Psoas muscle (tissue), 8 donors: Measurements from ENCODE around the gene CYP2W1. TPM values are rescaled to one million over a fixed set of nuclear protein-coding genes. Genes with fewer than 3 reads are reported as not detected.
A peak's percentile ranks its signal among the peaks of the same experiment; 100 is the strongest.

Source experiments
- ATAC-seq, 4 donors: fragments of 200-7000 bp; cut with Tn5 transposase; one replicate each; pipeline ENCODE4 v1.9.1; 2020; ENCODE audit warnings: moderate library complexity in 3 of 4, mild to moderate bottlenecking in 2 of 4
- DNase-seq, 2 donors: peaks; one replicate each; pipeline ENCODE4 v3.0.0-alpha.2; 2020
- H3K27ac ChIP-seq: fragments of 200-600 bp; one replicate; pipeline ENCODE4 v1.8.0; 2022
- H3K27me3 ChIP-seq, 3 donors: fragments of 200-600 bp in 1 of 3; one replicate each; pipeline versions ENCODE4 v1.6.1 to v1.8.0; 2013 to 2022; ENCODE audit warnings: low read length in 2 of 3, mild to moderate bottlenecking in 2 of 3, moderate library complexity in 1 of 3; ENCODE audit not compliant: insufficient read depth in 3 of 3
- H3K36me3 ChIP-seq, 2 donors: fragments of 200-600 bp in 1 of 2; one replicate each; pipeline versions ENCODE4 v1.6.1 to v1.8.0; 2013 to 2022; ENCODE audit warnings: low read depth in 1 of 2, mild to moderate bottlenecking in 1 of 2, moderate library complexity in 1 of 2; ENCODE audit not compliant: insufficient read depth in 1 of 2
- H3K4me1 ChIP-seq: fragments of 200-600 bp; one replicate; pipeline ENCODE4 v1.8.0; 2022
- H3K4me3 ChIP-seq: fragments of 200-600 bp; one replicate; pipeline ENCODE4 v1.8.0; 2022; ENCODE audit warnings: mild to moderate bottlenecking
- H3K9me3 ChIP-seq: fragments of 200-600 bp; one replicate; pipeline ENCODE4 v1.8.0; 2022
- WGBS, 3 donors: extraction: QIAGEN DNeasy Blood & Tissue Kit; methylation state at CpG; one replicate each; pipeline versions ENCODE4 v1.1.6 to v1.1.7; 2013; 5-methylcytosine and 5-hydroxymethylcytosine counted together
- intact Hi-C, 2 donors: fragments of 100-400 bp; cut with DNase I; formaldehyde crosslinking; loops; one replicate each; pipeline versions ENCODE4 v1.11.0 to v1.14.2; 2022
- polyA plus RNA-seq, 3 donors: library from polyadenylated mRNA; stranded (reverse); fragments of 200-250 nt; gene quantifications; one replicate each; pipeline ENCODE4 v1.2.3, GENCODE V29; 2013
- total RNA-seq, 4 donors: library from RNA; stranded (reverse); fragmentation: NEBNext Ultra II Directional in 2 of 4; extraction: Animal tissue kit (Norgen Biotek cat#: 25700) in 2 of 4; gene quantifications; one replicate each; pipeline versions ENCODE4 v1.2.1 to v1.2.4, GENCODE V29; 2021 to 2023
- TF ChIP-seq, protein P1 (sequence below): fragments of 200-600 bp; IDR thresholded peaks from one replicate; pipeline ENCODE4 v1.8.0; 2022; ENCODE audit warnings: antibody characterized with exemption
- donor health status: healthy with polysubstance abuse.
- donor health status: DM: no; HTN: no; CAD: no; lungs with moderate emphysema.
- donor health status: Bipolar disorder and iron deficiency.
- donor health status: healthy.
- donor health status: DM: yes; HTN: yes; CAD: no.
- donor health status: DM: no; HTN: no; CAD: no.
- donor health status: DM: no; HTN: no; CAD: no.
- donor health status: DM: yes; HTN: yes; CAD: no.

Gene CYP2W1
- total and polyA plus RNA-seq, 7 donors = not detected

DNA sequence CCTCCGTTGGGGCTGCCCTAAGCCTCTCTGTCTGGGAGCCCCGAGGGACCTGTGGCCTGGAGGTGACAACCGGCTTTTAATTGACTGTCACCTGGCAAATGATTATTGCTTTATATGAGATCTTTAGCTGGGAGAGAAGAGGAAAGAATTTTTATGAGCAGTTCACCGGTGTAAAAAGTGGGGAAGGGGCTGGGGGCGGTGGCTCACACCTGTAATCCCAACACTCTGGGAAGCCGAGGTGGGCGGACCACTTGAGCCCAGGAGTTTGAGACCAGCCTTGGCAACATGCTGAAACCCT, 5.0 kb upstream of the CYP2W1 start:
- Histone ChIP-seq H3K27me3 (peaks cover 0 to under 1% (median 0%) of the 10 kb centered on the region in 3 donors), H3K4me1 (peaks cover 16% of the 10 kb centered on the region), H3K4me3 (no peak overlapping the region), H3K9me3 (no peaks in the 10 kb centered on the region), H3K36me3 (peaks cover 0 to 4% of the 10 kb centered on the region in 2 donors), H3K27ac (no peak overlapping the region)
- ATAC-seq (no peak), DNase-seq (no peak)
- 60 to 67% (median 65%) methylated on average over 7 of the region's 7 CpGs for WGBS, 3 donors
- intact Hi-C loops = no loop called here
- TF ChIP-seq, protein P1, sequence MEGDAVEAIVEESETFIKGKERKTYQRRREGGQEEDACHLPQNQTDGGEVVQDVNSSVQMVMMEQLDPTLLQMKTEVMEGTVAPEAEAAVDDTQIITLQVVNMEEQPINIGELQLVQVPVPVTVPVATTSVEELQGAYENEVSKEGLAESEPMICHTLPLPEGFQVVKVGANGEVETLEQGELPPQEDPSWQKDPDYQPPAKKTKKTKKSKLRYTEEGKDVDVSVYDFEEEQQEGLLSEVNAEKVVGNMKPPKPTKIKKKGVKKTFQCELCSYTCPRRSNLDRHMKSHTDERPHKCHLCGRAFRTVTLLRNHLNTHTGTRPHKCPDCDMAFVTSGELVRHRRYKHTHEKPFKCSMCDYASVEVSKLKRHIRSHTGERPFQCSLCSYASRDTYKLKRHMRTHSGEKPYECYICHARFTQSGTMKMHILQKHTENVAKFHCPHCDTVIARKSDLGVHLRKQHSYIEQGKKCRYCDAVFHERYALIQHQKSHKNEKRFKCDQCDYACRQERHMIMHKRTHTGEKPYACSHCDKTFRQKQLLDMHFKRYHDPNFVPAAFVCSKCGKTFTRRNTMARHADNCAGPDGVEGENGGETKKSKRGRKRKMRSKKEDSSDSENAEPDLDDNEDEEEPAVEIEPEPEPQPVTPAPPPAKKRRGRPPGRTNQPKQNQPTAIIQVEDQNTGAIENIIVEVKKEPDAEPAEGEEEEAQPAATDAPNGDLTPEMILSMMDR = no peak

DNA sequence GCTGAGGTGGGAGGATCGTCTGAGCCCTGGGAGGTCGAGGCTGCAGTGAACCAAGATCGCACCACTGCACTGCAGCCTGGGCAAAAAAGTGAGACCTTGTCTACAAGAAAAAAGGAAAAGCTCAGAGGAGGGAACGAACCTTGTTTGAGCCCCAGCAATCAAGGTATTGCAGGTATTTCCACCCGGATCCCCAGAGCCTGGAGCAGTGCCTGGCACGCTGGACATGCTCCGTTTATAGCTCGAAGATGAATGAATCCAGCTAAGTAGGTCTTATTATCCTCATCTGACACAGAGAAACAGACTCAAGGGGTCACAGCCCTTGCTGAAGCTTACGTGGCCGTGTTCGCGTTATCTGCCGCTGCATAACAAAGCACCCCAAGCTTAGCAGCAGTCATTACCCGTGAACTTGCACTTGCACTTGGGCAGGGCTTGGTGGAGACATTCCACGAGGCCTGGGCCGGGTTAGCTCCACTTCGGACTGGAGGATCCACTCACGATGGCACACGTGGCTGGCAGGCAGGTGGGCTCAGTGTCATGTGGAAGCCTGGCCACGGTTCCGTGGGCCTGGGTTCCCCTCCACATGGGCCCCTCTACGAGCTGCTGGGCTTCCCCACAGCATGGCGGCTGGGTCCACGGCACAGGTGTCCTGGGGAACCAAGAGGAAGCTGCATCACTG, 4.4 kb upstream of the CYP2W1 start:
- ATAC-seq (no peak), DNase-seq (no peak)
- H3K36me3 ChIP-seq = no peaks in the 10 kb centered on the region
- no peak overlapping the region for H3K4me3 ChIP-seq
- intact Hi-C loops = no loop called here
- H3K4me1 ChIP-seq = peaks cover 10% of the 10 kb centered on the region
- WGBS, 3 donors = 85 to 90% (median 90%) methylated on average over 23 to 24 of the region's 24 CpGs
- TF ChIP-seq, protein P1 = no peak
- no peak overlapping the region for H3K27ac ChIP-seq
- H3K9me3 ChIP-seq = no peaks in the 10 kb centered on the region
- H3K27me3 ChIP-seq = peaks cover 0 to 6% (median 5%) of the 10 kb centered on the region in 3 donors

DNA sequence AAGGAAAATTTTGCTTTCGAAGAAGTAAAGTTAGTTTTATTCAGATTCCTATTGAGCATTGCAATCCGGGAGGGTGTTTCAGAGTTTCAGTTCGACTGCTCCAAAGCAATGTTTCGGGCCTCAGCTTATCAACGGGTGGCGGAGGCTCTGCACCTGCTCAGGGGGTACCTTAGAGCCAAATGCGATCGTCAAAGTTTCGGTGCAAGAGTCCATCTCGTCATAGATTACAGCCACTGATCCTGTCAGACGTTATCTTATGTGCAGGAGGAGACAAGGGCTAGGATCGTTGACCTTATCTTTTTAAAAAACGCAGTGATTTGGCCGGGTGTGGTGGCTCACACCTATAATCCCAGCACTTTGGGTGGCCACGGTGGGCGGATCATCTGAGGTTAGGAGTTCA, 3.8 kb upstream of the CYP2W1 start:
- DNase-seq = no peak
- 86 to 89% (median 89%) methylated on average over 16 of the region's 16 CpGs for WGBS, 3 donors
- Histone ChIP-seq H3K4me3 (no peak overlapping the region), H3K27me3 (peaks cover 0 to 12% (median 7%) of the 10 kb centered on the region in 3 donors), H3K27ac (no peak overlapping the region), H3K4me1 (peaks cover 4% of the 10 kb centered on the region), H3K36me3 (no peaks in the 10 kb centered on the region), H3K9me3 (no peaks in the 10 kb centered on the region)
- intact Hi-C loops = no loop called here
- ATAC-seq = no peak
- TF ChIP-seq, protein P1 = no peak

DNA sequence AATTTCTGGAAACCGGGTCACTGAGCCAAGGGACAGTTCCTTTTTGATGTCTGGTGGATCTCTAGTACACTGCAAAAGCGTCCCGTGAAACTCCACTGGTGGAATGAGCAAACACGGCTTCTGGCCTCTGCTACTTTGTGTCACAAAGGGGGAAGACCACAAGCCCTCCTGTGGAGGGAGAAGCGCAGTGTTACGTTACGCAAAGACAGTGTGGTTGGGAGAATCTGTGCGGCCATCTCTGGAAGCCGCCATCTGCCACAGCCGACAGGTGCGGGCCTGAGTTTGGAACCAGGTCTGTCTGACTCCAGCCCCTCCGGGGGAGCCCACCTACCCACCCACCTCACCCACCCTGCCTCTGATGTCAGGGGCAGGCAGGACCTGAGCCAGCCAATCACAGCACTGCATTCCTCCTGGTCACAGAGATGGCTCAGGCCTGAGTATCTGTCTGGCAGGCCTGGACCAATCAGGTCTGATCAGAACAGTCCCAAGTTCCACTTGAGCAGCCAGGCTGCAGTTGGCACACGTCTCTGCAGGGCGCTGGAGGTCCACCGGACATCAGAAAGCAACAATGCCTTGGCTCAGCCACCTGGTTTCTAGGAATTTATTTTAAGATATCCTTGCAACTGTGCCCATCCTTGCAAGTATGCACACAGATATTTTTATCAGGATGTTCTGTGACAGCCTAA, 3.0 kb upstream of the CYP2W1 start:
- no peak overlapping the region for H3K4me3 ChIP-seq
- 42 to 52% (median 51%) methylated on average over 15 of the region's 15 CpGs for WGBS, 3 donors
- DNase-seq (no peak), ATAC-seq (peak in 1 of 4 donors; percentile 12)
- H3K27ac ChIP-seq = no peak overlapping the region
- no peaks in the 10 kb centered on the region for H3K9me3 ChIP-seq
- TF ChIP-seq, protein P1 = no peak
- intact Hi-C loops = no loop called here
- H3K36me3 ChIP-seq = no peaks in the 10 kb centered on the region
- no peaks in the 10 kb centered on the region for H3K4me1 ChIP-seq
- H3K27me3 ChIP-seq = peaks cover 0 to 21% (median 7%) of the 10 kb centered on the region in 3 donors
